ENCODE measurements around the gene TOB2.
"Not testable (repeated sequence)": the region's sequence is repeated elsewhere in the genome, so short reads cannot be mapped to it uniquely, and the experiment has no call there.

The TOB2 gene

GRCh38 chr22:41444360-41445128, 2.1 kb downstream of the TOB2 start:
- Histone ChIP-seq H3K4me3 (ENCODE audit: insufficient read depth, low read depth, low read length, poor library complexity, severe bottlenecking) (peak overlapping the region; percentile 89), H3K27me3 (replicated peaks; ENCODE audit: control insufficient read depth, insufficient read depth, low read length, poor library complexity, severe bottlenecking) (no peaks in the 10 kb centered on the region), H3K4me1 (ENCODE audit: control insufficient read depth, insufficient read depth, low read length, poor library complexity, severe bottlenecking) (peaks cover 13% of the 10 kb centered on the region), H3K27ac (ENCODE audit: insufficient read depth, low read length, poor library complexity, severe bottlenecking) (peak overlapping the region; percentile 95), H3K9me3 (ENCODE audit: control insufficient read depth, low read length) (no peaks in the 10 kb centered on the region), H3K36me3 (ENCODE audit: control insufficient read depth, insufficient read depth, low read length) (no peaks in the 10 kb centered on the region)
- peak; percentile 72 to 83 (median 72) for DNase-seq

- Histone ChIP-seq H3K36me3 (ENCODE audit: control insufficient read depth, insufficient read depth, low read length) (peaks cover 2% of the 10 kb centered on the region), H3K9me3 (ENCODE audit: control insufficient read depth, low read length) (no peaks in the 10 kb centered on the region), H3K27me3 (replicated peaks; ENCODE audit: control insufficient read depth, insufficient read depth, low read length, poor library complexity, severe bottlenecking) (no peaks in the 10 kb centered on the region), H3K27ac (ENCODE audit: insufficient read depth, low read length, poor library complexity, severe bottlenecking) (no peak overlapping the region), H3K4me3 (ENCODE audit: insufficient read depth, low read depth, low read length, poor library complexity, severe bottlenecking) (no peak overlapping the region), H3K4me1 (ENCODE audit: control insufficient read depth, insufficient read depth, low read length, poor library complexity, severe bottlenecking) (peaks cover 9% of the 10 kb centered on the region)
- DNase-seq = no peak
These were observed 4.3 kb downstream of the TOB2 start for GRCh38 chr22:41442240-41442792.

- H3K4me1 ChIP-seq (ENCODE audit: control insufficient read depth, insufficient read depth, low read length, poor library complexity, severe bottlenecking); DNase-seq; H3K27ac ChIP-seq (ENCODE audit: insufficient read depth, low read length, poor library complexity, severe bottlenecking); H3K9me3 ChIP-seq (ENCODE audit: control insufficient read depth, low read length); H3K27me3 ChIP-seq (replicated peaks; ENCODE audit: control insufficient read depth, insufficient read depth, low read length, poor library complexity, severe bottlenecking); H3K4me3 ChIP-seq (ENCODE audit: insufficient read depth, low read depth, low read length, poor library complexity, severe bottlenecking): not testable (repeated sequence)
- H3K36me3 ChIP-seq (ENCODE audit: control insufficient read depth, insufficient read depth, low read length) = peaks cover 20% of the 10 kb centered on the region
These were observed 6.1 kb downstream of the TOB2 start for GRCh38 chr22:41440511-41440910.

- H3K27me3 ChIP-seq (replicated peaks; ENCODE audit: control insufficient read depth, insufficient read depth, low read length, poor library complexity, severe bottlenecking) = no peaks in the 10 kb centered on the region
- no peak for DNase-seq
- no peaks in the 10 kb centered on the region for H3K4me1 ChIP-seq (ENCODE audit: control insufficient read depth, insufficient read depth, low read length, poor library complexity, severe bottlenecking)
- no peak overlapping the region for H3K27ac ChIP-seq (ENCODE audit: insufficient read depth, low read length, poor library complexity, severe bottlenecking)
- peaks cover 32% of the 10 kb centered on the region for H3K36me3 ChIP-seq (ENCODE audit: control insufficient read depth, insufficient read depth, low read length)
- H3K9me3 ChIP-seq (ENCODE audit: control insufficient read depth, low read length) = no peaks in the 10 kb centered on the region
- no peak overlapping the region for H3K4me3 ChIP-seq (ENCODE audit: insufficient read depth, low read depth, low read length, poor library complexity, severe bottlenecking)
These were observed 9.4 kb downstream of the TOB2 start for GRCh38 chr22:41437198-41437597.

- Histone ChIP-seq H3K4me3 (ENCODE audit: insufficient read depth, low read depth, low read length, poor library complexity, severe bottlenecking) (no peak overlapping the region), H3K36me3 (ENCODE audit: control insufficient read depth, insufficient read depth, low read length) (peaks cover 33% of the 10 kb centered on the region), H3K9me3 (ENCODE audit: control insufficient read depth, low read length) (no peaks in the 10 kb centered on the region), H3K27me3 (replicated peaks; ENCODE audit: control insufficient read depth, insufficient read depth, low read length, poor library complexity, severe bottlenecking) (no peaks in the 10 kb centered on the region), H3K27ac (ENCODE audit: insufficient read depth, low read length, poor library complexity, severe bottlenecking) (no peak overlapping the region), H3K4me1 (ENCODE audit: control insufficient read depth, insufficient read depth, low read length, poor library complexity, severe bottlenecking) (no peaks in the 10 kb centered on the region)
- DNase-seq = no peak
These were observed 10.1 kb downstream of the TOB2 start for GRCh38 chr22:41436322-41437113.

GRCh38 chr22:41435560-41435959, 11.0 kb downstream of the TOB2 start:
- no peak overlapping the region for H3K27ac ChIP-seq (ENCODE audit: insufficient read depth, low read length, poor library complexity, severe bottlenecking)
- H3K9me3 ChIP-seq (ENCODE audit: control insufficient read depth, low read length) = no peaks in the 10 kb centered on the region
- no peaks in the 10 kb centered on the region for H3K27me3 ChIP-seq (replicated peaks; ENCODE audit: control insufficient read depth, insufficient read depth, low read length, poor library complexity, severe bottlenecking)
- no peaks in the 10 kb centered on the region for H3K4me1 ChIP-seq (ENCODE audit: control insufficient read depth, insufficient read depth, low read length, poor library complexity, severe bottlenecking)
- no peak for DNase-seq
- no peak overlapping the region for H3K4me3 ChIP-seq (ENCODE audit: insufficient read depth, low read depth, low read length, poor library complexity, severe bottlenecking)
- H3K36me3 ChIP-seq (ENCODE audit: control insufficient read depth, insufficient read depth, low read length) = peaks cover 36% of the 10 kb centered on the region

- not testable (repeated sequence) for H3K27ac ChIP-seq (ENCODE audit: insufficient read depth, low read length, poor library complexity, severe bottlenecking); H3K4me3 ChIP-seq (ENCODE audit: insufficient read depth, low read depth, low read length, poor library complexity, severe bottlenecking); DNase-seq; H3K4me1 ChIP-seq (ENCODE audit: control insufficient read depth, insufficient read depth, low read length, poor library complexity, severe bottlenecking); H3K27me3 ChIP-seq (replicated peaks; ENCODE audit: control insufficient read depth, insufficient read depth, low read length, poor library complexity, severe bottlenecking); H3K9me3 ChIP-seq (ENCODE audit: control insufficient read depth, low read length)
- peaks cover 36% of the 10 kb centered on the region for H3K36me3 ChIP-seq (ENCODE audit: control insufficient read depth, insufficient read depth, low read length)
These were observed 12.1 kb downstream of the TOB2 start for GRCh38 chr22:41434361-41435003.

GRCh38 chr22:41433480-41433879, 13.1 kb downstream of the TOB2 start:
- not testable (repeated sequence) for DNase-seq; H3K27ac ChIP-seq (ENCODE audit: insufficient read depth, low read length, poor library complexity, severe bottlenecking); H3K4me1 ChIP-seq (ENCODE audit: control insufficient read depth, insufficient read depth, low read length, poor library complexity, severe bottlenecking); H3K27me3 ChIP-seq (replicated peaks; ENCODE audit: control insufficient read depth, insufficient read depth, low read length, poor library complexity, severe bottlenecking); H3K9me3 ChIP-seq (ENCODE audit: control insufficient read depth, low read length); H3K4me3 ChIP-seq (ENCODE audit: insufficient read depth, low read depth, low read length, poor library complexity, severe bottlenecking)
- H3K36me3 ChIP-seq (ENCODE audit: control insufficient read depth, insufficient read depth, low read length) = peaks cover 36% of the 10 kb centered on the region

- no peak for DNase-seq
- no peak overlapping the region for H3K27ac ChIP-seq (ENCODE audit: insufficient read depth, low read length, poor library complexity, severe bottlenecking)
- H3K4me3 ChIP-seq (ENCODE audit: insufficient read depth, low read depth, low read length, poor library complexity, severe bottlenecking) = no peak overlapping the region
- H3K36me3 ChIP-seq (ENCODE audit: control insufficient read depth, insufficient read depth, low read length) = peaks cover 27% of the 10 kb centered on the region
- no peaks in the 10 kb centered on the region for H3K4me1 ChIP-seq (ENCODE audit: control insufficient read depth, insufficient read depth, low read length, poor library complexity, severe bottlenecking)
- H3K9me3 ChIP-seq (ENCODE audit: control insufficient read depth, low read length) = no peaks in the 10 kb centered on the region
- no peaks in the 10 kb centered on the region for H3K27me3 ChIP-seq (replicated peaks; ENCODE audit: control insufficient read depth, insufficient read depth, low read length, poor library complexity, severe bottlenecking)
These were observed 14.9 kb downstream of the TOB2 start for GRCh38 chr22:41431656-41432055.

Measured in effector memory CD4-positive, alpha-beta T cell (primary cell).